Dedifferentiated amniotic fluid mesenchymal stem cell (primary cell): ENCODE measurements around the gene AFG3L2.

ENCODE experiments used
- DNase-seq: peaks from one replicate; pipeline ENCODE4 v3.0.0-alpha.2; 2016; ENCODE audit errors: extremely low spot score

The AFG3L2 gene

GRCh38 chr18:12304351-12305210, 72.4 kb downstream of the AFG3L2 start:
- no peak for DNase-seq

DNA sequence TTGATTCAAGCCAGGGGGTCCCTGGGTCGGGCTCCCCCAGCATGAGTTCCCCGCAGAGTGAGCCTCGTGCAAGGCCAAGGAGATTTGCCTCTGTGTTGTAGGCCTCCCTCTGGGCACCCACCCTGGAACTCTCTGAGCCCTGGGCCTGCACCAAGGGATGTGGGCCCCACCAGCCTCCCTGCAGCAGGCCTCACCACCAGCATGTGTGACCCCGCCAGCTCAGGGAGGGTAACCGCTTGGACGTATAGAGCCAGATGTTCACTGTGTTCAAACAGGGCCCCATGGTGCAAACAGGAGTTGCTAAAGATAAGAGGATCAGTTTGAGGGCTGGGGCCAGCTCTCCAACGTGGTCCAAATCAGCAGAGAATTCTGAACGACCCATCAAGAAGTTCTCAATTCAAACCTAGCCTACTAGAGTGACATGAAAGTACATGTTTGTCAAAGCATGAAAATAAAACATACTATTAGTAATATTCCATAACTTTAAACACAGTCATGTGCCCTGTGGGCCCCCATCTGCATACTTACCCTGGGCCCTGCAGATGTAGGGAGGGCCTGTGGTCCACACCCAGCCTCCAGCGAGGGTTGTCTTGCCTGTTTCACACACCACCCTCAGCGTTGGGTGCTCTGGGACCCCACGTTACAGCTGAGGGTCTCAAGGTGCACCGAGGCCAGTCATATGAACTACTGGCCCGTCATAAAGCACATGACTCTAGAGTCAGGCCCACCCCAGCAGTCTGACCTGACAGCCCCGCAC, 74.5 kb downstream of the AFG3L2 start:
- DNase-seq = no peak

GRCh38 chr18:12301263-12302005, 75.6 kb downstream of the AFG3L2 start:
- DNase-seq = no peak

DNA sequence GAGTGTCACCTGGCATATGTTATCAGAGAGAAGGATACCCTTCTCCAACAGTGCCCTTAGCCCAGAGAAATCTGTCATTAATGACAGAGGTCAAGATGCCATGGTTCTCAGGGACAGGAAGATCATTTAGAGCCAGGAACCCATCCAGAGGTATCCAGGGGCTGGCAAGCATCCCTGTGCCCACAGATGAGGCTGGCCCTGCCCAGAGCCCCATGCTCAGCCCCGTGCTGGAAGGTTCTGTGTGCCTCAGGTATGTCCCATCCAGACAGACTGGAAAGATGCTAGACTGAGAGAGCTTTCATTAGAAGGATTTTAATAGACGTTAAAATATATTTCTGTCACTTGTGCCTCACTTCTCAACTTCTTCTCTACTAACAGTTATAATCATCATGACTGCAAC, 77.2 kb downstream of the AFG3L2 start:
- no peak for DNase-seq

GRCh38 chr18:12296457-12296856, 80.6 kb downstream of the AFG3L2 start:
- DNase-seq = no peak

DNA sequence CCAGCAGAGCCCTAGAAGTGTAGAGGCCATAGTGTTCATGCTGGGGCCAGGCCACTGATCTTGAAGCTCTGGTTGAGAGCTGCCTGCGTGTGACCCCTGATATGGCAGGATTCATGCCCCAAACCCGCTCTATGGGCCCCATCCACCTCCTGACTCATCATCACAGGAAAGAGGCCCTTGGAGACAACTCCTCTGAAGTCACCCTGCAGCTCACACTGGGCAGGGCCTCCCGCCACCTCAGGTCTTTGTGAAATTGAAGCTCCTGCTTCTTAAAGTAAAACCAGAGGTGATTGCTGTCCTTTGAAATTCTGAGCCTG, 81.0 kb downstream of the AFG3L2 start:
- DNase-seq = no peak

- DNase-seq = no peak
Measured at GRCh38 chr18:12295389-12296086, 81.5 kb downstream of the AFG3L2 start.

- no peak for DNase-seq
Measured at GRCh38 chr18:12293831-12294230, 83.2 kb downstream of the AFG3L2 start.

GRCh38 chr18:12291690-12292089, 85.3 kb downstream of the AFG3L2 start:
- no peak for DNase-seq

GRCh38 chr18:12291161-12291560, 85.9 kb downstream of the AFG3L2 start:
- no peak for DNase-seq

GRCh38 chr18:12290086-12290485, 86.9 kb downstream of the AFG3L2 start:
- no peak for DNase-seq

DNA sequence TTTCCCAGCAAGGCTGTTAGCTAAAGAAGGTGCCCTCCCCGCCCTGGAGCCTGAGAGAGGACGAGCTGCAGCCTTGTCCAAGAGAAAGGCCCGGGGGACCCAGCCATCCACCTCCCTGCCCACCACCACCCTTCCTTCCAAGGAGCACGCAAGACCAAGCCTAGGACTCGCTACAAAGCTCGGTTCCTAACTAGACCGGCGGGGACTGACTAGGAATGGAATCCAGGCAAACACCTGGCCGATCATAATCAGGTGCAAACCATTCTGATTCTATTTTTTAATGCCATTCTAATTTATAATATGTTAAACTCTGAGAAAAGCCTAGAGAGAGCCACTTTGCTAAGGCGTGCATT, 88.6 kb downstream of the AFG3L2 start:
- no peak for DNase-seq

GRCh38 chr18:12287684-12288402, 89.2 kb downstream of the AFG3L2 start:
- DNase-seq = peak; percentile 90

DNA sequence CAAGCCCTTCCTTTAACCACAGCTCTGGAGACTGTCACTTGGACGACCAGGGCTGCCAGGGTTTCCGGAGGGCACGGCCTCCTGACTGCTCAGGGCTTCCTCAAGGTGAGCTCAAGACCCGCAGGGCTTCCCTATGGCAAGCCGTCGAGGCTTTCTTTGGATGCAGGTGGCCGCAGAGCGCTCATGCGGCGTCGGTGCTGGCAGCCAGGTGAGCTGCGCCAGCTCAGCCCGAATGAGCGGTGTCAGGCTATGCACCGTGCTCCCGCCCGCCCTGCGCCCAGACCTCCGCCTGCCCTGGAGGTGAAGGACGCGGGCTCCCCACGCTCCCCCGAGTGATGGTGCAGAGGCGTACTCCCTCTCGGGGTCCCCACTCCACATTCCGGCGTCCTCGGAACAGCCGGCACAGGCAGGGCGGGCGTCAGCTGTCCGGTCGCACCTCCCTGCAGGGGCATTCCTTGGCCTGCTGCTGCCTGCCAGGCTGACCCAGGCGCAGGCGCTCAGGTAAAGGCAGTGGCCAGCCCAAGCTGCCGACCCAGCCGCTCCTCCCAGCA, 89.8 kb downstream of the AFG3L2 start:
- no peak for DNase-seq

- DNase-seq = no peak
Measured at GRCh38 chr18:12283666-12284065, 93.4 kb downstream of the AFG3L2 start.

DNA sequence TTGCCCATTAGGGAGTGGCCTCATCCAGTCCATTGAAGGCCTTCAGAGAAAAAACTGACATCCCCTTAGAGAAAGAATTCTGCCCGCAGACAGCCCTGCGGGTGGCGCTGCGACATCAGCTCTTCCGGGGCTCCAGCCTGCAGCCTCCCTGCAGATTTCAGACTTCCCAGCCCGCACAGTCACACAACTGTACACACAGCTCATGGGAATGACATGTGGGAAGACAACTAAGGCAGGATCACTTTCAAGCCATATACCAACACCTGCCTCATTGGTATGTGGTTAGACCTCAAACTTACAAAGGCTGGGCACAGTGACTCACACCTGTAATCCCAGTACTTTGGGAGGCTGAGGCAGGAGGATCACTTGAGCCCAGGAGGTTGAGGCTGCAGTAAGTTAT, 93.8 kb downstream of the AFG3L2 start:
- DNase-seq = no peak

- DNase-seq = peak; percentile 89
Measured at GRCh38 chr18:12282442-12283039, 94.5 kb downstream of the AFG3L2 start.

DNA sequence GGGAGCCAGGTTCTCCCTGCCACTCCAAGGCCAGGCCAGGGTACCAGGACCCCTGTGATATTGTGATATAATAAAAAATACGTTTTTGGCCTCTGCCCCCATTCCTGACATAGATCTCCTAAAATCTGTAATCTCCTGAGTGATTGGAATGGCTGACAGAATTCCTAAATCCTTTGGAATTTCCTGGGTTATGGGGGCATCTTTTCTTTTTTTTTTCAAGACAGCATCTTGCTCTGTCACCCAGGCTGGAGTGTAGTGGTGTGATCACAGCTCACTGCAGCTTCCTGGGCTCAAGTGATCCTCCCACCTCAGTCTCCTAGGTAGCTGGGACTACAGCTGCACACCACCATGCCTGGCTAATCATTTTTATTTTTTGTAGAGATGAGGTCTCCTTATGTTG, 95.2 kb downstream of the AFG3L2 start:
- no peak for DNase-seq

DNA sequence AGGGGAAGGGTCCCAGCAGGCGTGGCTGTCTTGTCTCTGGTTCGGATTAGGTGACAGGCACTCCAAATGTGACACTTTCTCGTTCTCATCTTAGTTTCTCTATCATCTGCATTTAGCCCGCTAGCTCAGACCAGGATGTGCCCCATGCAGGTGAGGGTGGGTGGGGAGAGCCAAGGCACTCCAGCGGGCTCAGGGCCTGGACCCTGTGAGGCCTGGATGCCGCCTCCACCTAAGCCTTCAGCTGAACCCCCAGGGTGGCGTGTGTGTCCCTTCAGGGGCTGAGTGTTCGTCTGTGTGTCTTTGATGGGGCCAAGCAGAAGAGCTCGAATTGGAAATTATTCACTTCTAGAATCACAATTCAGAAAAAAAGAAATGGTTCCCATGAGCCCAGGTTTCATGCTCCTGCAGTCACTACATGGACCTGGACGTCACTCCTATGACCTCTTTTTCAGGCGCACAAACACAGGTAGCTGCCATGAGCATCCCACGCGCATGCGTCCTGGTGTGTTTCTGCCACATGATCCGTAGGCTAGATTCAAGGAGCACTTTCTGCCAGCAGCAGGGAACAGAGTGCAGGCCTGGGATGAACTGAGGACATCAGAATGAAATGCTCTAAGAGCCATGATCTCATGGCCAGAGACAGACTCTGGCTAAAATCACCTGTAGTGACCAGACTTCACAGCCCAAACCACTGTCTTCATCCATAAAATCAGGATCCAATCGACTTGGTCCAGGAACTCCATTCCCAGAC, 97.1 kb downstream of the AFG3L2 start:
- no peak for DNase-seq
